Bronchial epithelial cell (primary cell): ENCODE measurements around the gene NEURL1. TPM values are rescaled to one million over a fixed set of nuclear protein-coding genes. Genes with fewer than 3 reads are reported as not detected.

Source experiments
- DNase-seq: peaks from one replicate; pipeline ENCODE4 v3.0.0-alpha.2; 2010; ENCODE audit warnings: low read depth
- FAIRE-seq: peaks from 2 replicates; lab custom pipeline; 2011; peaks lifted over from hg19 to GRCh38; lab: Jason Lieb, UNC
- H3K27me3 ChIP-seq: 2 replicates; pipeline ENCODE4 v1.5.1; 2011; ENCODE audit warnings: low read length; ENCODE audit not compliant: control insufficient read depth, insufficient read depth
- H3K36me3 ChIP-seq: 2 replicates; pipeline ENCODE4 v1.5.1; 2011; ENCODE audit warnings: low read length; ENCODE audit not compliant: control insufficient read depth, insufficient read depth
- H3K4me3 ChIP-seq: 2 replicates; pipeline ENCODE4 v1.5.1; 2011; ENCODE audit warnings: mild to moderate bottlenecking, low read depth, low read length, control low read depth
- CTCF ChIP-seq: IDR thresholded peaks from 2 replicates; pipeline ENCODE4 v1.5.1; 2011; ENCODE audit warnings: mild to moderate bottlenecking, moderate library complexity, low read length, control low read depth, inconsistent platforms; ENCODE audit not compliant: insufficient read depth, severe bottlenecking
- total RNA-seq: library from RNA; depleted of rRNA; stranded (reverse); fragments of >200 nt; gene quantifications from 2 replicates; pipeline ENCODE4 v1.2.1, GENCODE V29; 2014

NEURL1 gene
- total RNA-seq, 1 donor from 2014 or later: 1.1 TPM

GRCh38 chr10:103533827-103534226 is 40.3 kb downstream of the NEURL1 start:
- no peak for DNase-seq
- Histone ChIP-seq H3K4me3 (no peak overlapping the region), H3K36me3 (no peaks in the 10 kb centered on the region), H3K27me3 (no peaks in the 10 kb centered on the region)
- no peak for TF ChIP-seq CTCF
- no peak for FAIRE-seq

- TF ChIP-seq CTCF: no peak
- FAIRE-seq (peak; percentile 94), DNase-seq (no peak)
- Histone ChIP-seq H3K27me3 (no peaks in the 10 kb centered on the region), H3K4me3 (no peak overlapping the region), H3K36me3 (no peaks in the 10 kb centered on the region)
Measured at GRCh38 chr10:103534621-103535498, 41.4 kb downstream of the NEURL1 start.

- DNase-seq (no peak), FAIRE-seq (no peak)
- Histone ChIP-seq H3K4me3 (no peak overlapping the region), H3K27me3 (no peaks in the 10 kb centered on the region), H3K36me3 (no peaks in the 10 kb centered on the region)
- no peak for TF ChIP-seq CTCF
Measured at GRCh38 chr10:103535595-103535994, 42.1 kb downstream of the NEURL1 start.

GRCh38 chr10:103539751-103540150 is 46.2 kb downstream of the NEURL1 start:
- Histone ChIP-seq H3K4me3 (no peak overlapping the region), H3K27me3 (no peaks in the 10 kb centered on the region), H3K36me3 (no peaks in the 10 kb centered on the region)
- no peak for TF ChIP-seq CTCF
- DNase-seq (no peak), FAIRE-seq (no peak)

- no peak for DNase-seq
- FAIRE-seq: no peak
- no peak for TF ChIP-seq CTCF
Measured at GRCh38 chr10:103540722-103541121, 47.2 kb downstream of the NEURL1 start.

GRCh38 chr10:103541616-103542015 is 48.1 kb downstream of the NEURL1 start:
- Histone ChIP-seq H3K27me3 (no peaks in the 10 kb centered on the region), H3K36me3 (no peaks in the 10 kb centered on the region), H3K4me3 (no peak overlapping the region)
- TF ChIP-seq CTCF: no peak
- DNase-seq (no peak), FAIRE-seq (no peak)

More at GRCh38 chr10:103540722-103541121, 47.2 kb downstream of the NEURL1 start:
- Histone ChIP-seq H3K36me3 (no peaks in the 10 kb centered on the region), H3K27me3 (no peaks in the 10 kb centered on the region), H3K4me3 (no peak overlapping the region)
